CD4-positive, alpha-beta T cell treated with Interleukin-15 for 4 hours (primary cell): ENCODE results near the gene NPEPPS.
"Not testable (repeated sequence)": the region's sequence is repeated elsewhere in the genome, so short reads cannot be mapped to it uniquely, and the experiment has no call there.

Experiments
- DNase-seq: peaks from one replicate; pipeline ENCODE4 v3.0.0-alpha.2; 2020; ENCODE audit warnings: low spot score

NPEPPS gene, protein sequence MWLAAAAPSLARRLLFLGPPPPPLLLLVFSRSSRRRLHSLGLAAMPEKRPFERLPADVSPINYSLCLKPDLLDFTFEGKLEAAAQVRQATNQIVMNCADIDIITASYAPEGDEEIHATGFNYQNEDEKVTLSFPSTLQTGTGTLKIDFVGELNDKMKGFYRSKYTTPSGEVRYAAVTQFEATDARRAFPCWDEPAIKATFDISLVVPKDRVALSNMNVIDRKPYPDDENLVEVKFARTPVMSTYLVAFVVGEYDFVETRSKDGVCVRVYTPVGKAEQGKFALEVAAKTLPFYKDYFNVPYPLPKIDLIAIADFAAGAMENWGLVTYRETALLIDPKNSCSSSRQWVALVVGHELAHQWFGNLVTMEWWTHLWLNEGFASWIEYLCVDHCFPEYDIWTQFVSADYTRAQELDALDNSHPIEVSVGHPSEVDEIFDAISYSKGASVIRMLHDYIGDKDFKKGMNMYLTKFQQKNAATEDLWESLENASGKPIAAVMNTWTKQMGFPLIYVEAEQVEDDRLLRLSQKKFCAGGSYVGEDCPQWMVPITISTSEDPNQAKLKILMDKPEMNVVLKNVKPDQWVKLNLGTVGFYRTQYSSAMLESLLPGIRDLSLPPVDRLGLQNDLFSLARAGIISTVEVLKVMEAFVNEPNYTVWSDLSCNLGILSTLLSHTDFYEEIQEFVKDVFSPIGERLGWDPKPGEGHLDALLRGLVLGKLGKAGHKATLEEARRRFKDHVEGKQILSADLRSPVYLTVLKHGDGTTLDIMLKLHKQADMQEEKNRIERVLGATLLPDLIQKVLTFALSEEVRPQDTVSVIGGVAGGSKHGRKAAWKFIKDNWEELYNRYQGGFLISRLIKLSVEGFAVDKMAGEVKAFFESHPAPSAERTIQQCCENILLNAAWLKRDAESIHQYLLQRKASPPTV

DNA sequence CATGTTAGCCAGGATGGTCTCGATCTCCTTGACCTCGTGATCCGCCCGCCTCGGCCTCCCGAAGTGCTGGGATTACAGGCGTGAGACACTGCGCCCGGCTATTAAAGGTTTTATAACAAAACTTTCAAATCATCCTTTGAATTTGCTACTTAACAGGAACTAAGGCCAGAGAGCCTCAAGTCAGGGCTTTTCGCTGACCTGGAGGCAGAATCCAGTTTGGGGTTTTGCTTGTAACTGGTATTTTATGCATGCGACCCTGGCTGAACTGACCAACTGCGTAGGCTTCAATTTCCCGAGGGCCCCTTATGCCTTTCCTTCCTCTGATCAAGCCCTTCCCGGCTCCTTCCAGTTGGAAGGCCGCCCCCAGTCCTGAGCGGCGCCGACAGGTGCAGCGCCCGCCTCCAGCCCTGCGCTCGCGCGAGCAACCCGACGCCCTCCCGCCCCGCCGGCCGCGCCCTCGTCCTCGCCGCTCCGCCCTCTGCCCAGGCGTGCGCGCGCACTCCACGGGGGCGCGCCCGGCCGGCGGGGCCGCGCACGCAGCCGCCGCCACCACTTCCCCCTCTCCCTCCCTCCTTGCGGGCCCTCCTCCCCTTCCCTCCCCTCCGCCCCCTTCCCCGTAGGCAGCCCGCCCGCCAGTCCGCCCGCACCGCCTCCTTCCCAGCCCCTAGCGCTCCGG is at the start of gene NPEPPS:
NPEPPS (plus strand) TSS at position 552 of the 676 bp plus-strand sequence. CDS start 193 bp downstream, outside the sequence.
- peak; percentile 89 for DNase-seq

- DNase-seq, result not testable (repeated sequence)
These were observed 39.1 kb upstream of the NPEPPS start for GRCh38 chr17:47491841-47492212.

DNA sequence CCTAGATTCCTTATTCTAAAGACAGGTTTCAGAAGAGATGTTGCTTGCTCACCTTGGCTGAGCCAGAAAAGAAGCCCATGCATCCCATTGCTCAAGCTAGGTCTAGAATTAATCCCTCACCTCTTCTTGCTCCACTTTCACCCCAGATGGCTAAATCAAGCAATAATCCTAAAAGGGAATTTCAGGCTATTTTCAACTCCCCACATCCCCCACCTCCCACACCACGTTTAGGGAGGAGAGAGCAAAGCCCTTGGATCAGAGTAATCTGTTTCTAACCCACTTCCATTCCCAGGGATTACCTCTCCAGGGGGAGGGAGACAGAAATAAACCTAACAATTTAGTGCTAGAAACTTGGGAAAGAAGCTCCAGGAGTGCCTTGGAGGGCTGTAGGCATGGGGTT is 31.8 kb upstream of the NPEPPS start:
- not testable (repeated sequence) for DNase-seq

- not testable (repeated sequence) for DNase-seq
These were observed 31.4 kb upstream of the NPEPPS start for GRCh38 chr17:47499494-47499893.

DNA sequence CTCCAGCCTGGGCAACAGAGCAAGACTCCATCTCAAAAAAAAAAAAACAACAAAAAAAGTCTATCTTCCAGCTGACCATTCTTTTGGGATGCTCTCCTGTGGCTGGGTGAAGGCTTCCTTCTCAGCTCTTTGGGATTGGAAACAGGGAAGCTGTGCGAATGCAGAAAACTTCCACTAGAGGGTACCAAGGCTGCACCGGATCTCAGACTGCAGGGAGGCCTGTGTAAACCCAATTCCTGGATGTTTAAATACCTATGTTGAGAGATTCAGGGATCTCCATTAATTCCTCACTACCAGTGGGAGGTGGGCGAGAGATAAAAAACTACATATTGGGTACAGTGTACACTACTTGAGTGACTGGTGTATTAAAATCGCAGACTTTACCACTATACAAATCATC is 30.3 kb upstream of the NPEPPS start:
- DNase-seq, result not testable (repeated sequence)

- DNase-seq, result peak; percentile 9
These were observed 28.7 kb upstream of the NPEPPS start for GRCh38 chr17:47502122-47502731.

GRCh38 chr17:47502776-47503455 is 28.0 kb upstream of the NPEPPS start:
- not testable (repeated sequence) for DNase-seq

DNA sequence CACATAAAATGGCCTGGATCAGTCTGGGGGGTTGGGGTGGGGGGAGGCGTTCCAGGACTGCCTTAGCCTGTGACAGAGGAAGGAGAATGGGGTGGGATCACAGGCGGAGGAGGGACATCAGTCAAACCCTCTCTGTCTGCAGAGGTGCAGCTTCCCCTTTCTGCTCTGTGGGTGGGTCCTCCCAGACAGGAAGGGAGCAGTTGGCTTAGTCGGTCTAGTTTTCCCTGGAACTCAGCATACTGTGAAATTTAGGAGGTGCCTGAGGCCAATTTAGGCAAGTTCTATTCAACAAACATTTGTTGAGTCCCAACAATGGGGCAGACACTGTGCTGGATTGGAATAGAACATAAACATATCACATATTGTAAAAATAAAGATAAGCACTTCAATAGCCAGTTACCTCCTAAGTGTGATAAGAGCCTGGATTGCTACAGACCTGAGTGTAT is 19.2 kb upstream of the NPEPPS start:
- not testable (repeated sequence) for DNase-seq

DNA sequence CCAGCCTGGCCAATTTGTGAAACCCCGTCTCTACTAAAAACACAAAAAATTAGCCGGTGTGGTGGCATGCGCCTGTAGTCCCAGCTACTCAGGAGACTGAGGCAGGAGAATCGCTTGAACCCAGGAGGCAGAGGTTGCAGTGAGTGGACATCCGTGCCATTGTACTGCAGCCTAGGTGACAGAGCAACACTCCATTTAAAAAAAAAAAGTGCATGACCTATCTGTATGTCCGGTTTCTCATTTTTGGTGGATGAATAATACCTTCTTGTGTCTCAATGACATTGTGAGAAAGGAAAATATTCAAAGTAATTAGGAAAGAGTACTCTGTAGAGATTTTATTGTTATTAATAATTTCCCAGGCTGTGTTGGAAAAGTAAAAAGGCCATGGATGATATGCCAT is 17.6 kb upstream of the NPEPPS start:
- not testable (repeated sequence) for DNase-seq

- DNase-seq, result not testable (repeated sequence)
These were observed 12.0 kb upstream of the NPEPPS start for GRCh38 chr17:47518880-47519279.

GRCh38 chr17:47519365-47519764 is 11.5 kb upstream of the NPEPPS start:
- not testable (repeated sequence) for DNase-seq

- not testable (repeated sequence) for DNase-seq
These were observed 10.6 kb upstream of the NPEPPS start for GRCh38 chr17:47520279-47520678.

DNA sequence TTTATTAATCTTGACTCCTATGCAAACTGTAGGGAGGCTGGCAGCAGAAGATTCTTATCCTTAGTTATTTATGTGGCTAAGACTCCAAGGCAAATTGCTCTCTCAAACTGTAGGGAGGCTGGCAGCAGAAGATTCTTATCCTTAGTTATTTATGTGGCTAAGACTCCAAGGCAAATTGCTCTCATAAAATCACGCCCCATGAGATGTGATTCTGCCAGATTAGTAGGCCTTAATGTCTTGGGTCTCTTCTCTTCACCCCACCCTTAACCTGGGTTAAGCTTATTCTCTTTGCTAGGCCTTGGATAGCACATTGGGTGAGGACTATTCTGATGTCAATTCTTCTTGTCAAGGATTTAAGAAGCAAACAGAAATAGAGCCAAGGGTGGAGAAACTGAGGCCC is 9.5 kb upstream of the NPEPPS start:
- not testable (repeated sequence) for DNase-seq

- DNase-seq, result not testable (repeated sequence)
These were observed 8.6 kb upstream of the NPEPPS start for GRCh38 chr17:47522341-47522740.

GRCh38 chr17:47531233-47531820 is 419 bp downstream of the NPEPPS start:
- not testable (repeated sequence) for DNase-seq

DNA sequence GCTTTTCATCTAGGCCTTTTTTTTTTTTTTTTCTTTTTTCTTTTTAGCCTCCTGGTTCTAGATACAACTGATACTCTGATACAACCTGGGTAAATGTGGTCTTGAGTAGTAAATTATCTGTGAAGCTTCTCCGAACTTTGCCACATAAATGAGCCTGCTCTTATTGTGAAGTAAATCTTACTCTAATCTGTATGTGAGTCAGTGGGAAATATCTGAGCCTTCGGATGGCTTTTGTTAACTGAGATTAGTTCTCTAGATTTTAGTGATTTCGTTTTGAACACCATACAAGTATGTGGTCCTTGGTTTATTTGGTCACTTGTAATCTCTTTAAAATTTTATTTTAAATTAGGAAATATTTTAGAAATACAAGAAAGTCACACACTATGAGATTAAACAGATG is 8.2 kb downstream of the NPEPPS start:
- not testable (repeated sequence) for DNase-seq

DNA sequence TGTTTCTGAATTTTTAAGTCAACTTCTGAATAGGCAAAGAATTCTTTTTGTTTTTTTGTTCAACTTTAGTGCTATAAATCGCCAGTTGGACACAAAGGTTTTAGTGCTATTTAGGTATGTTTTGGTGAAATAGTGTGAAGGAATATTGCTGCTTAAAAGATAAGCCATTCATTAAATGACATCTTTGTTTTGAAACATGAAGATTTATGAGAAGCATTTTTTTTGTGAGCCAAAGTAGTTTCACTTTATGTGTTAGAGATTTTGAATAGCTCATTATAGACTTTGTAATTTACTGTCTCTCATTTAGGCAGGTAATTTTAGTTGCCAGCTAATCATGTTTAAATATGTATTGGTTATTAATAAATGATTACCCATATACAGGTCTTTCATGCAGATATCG is 10.8 kb downstream of the NPEPPS start:
- DNase-seq, result not testable (repeated sequence)

DNA sequence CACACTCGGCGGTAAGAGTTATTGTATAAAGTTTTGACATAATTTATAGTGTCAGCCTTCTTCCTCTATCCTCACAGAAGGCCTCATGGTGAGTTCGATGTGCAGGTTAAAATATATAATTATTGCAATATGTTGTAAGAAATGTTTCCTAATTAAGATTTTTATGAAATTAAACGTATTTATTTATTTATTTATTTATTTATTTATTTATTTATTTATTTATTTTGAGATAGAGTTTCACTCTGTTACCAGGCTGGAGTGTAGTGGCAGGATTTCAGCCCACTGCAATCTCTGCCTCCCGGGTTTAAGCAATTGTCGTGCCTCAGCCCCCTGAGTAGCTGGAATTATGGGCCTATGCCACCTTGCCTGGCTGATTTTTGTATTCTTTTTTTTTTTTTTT is 13.4 kb downstream of the NPEPPS start:
- DNase-seq, result not testable (repeated sequence)

GRCh38 chr17:47554733-47555132 is 23.8 kb downstream of the NPEPPS start:
- not testable (repeated sequence) for DNase-seq

DNA sequence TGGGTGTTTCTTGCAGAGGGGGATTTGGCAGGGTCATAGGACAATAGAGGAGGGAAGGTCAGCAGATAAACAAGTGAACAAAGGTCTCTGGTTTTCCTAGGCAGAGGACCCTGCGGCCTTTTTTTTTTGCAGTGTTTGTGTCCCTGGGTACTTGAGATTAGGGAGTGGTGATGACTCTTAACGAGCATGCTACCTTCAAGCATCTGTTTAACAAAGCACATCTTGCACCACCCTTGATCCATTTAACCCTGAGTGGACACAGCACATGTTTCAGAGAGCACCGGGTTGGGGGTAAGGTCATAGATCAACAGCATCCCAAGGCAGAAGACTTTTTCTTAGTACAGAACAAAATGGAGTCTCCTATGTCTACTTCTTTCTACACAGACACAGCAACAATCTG is 25.2 kb downstream of the NPEPPS start:
- DNase-seq, result not testable (repeated sequence)
